GM12874 (cell line): ENCODE results near the gene TMEM115.

ENCODE experiments used
- TF ChIP-seq, protein P1 (sequence below): IDR thresholded peaks from 2 replicates; pipeline ENCODE4 v1.5.1; 2011; ENCODE audit warnings: low read depth, mild to moderate bottlenecking, control low read depth, low read length, moderate library complexity; ENCODE audit not compliant: insufficient read depth

TMEM115 gene

DNA sequence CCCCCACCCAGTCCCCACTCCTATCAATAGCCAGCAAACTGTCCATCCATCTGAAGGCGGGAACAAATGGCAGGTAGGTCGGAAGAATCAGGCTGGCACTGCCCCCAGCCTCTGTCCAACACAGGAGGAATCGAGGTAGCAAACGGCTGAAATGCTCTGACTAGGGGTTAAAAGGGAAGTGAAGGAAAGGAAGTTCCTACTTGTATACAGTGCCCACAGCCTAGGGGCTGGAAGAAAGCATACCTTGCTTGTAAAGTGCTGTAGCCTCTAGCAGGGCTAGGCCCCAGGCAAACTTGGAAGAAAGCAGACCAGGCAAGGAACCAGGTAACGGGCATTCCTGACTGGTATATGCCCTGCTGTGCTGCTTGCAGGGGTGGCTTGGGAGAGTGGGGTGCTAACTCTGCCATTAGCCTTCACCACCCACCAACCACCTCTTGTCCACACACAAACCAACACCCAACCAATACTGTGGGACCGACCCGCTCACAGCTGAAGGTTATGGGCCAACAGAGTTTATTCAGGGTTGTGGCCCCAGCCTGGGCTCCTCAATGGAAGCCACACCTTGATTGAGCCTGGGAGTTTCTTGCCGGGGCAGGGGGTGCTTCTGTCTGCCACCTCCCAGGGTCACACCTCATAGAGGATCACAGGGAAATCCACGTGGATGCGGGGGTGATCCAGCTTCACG, 33.7 kb downstream of the TMEM115 start:
- TF ChIP-seq, protein P1, sequence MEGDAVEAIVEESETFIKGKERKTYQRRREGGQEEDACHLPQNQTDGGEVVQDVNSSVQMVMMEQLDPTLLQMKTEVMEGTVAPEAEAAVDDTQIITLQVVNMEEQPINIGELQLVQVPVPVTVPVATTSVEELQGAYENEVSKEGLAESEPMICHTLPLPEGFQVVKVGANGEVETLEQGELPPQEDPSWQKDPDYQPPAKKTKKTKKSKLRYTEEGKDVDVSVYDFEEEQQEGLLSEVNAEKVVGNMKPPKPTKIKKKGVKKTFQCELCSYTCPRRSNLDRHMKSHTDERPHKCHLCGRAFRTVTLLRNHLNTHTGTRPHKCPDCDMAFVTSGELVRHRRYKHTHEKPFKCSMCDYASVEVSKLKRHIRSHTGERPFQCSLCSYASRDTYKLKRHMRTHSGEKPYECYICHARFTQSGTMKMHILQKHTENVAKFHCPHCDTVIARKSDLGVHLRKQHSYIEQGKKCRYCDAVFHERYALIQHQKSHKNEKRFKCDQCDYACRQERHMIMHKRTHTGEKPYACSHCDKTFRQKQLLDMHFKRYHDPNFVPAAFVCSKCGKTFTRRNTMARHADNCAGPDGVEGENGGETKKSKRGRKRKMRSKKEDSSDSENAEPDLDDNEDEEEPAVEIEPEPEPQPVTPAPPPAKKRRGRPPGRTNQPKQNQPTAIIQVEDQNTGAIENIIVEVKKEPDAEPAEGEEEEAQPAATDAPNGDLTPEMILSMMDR, result no peak

DNA sequence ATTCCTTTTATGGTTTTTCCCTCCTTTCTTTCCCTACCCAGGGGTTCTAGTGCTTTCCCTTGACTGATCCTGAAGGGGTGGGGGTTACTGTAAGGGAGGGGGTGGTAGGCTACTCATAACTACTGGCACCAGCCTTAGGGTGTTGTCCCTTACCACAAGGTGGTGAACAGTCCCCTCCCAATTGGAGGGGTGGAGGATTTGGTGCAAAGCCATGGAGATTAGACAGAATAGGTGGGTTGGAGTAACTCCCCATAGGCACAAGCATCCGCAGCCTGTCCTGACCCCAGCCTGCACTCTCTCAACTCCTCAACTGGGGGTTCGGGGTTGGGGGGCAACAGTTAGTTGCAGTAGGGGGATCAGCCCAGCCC, 34.2 kb downstream of the TMEM115 start:
- TF ChIP-seq, protein P1, result no peak

DNA sequence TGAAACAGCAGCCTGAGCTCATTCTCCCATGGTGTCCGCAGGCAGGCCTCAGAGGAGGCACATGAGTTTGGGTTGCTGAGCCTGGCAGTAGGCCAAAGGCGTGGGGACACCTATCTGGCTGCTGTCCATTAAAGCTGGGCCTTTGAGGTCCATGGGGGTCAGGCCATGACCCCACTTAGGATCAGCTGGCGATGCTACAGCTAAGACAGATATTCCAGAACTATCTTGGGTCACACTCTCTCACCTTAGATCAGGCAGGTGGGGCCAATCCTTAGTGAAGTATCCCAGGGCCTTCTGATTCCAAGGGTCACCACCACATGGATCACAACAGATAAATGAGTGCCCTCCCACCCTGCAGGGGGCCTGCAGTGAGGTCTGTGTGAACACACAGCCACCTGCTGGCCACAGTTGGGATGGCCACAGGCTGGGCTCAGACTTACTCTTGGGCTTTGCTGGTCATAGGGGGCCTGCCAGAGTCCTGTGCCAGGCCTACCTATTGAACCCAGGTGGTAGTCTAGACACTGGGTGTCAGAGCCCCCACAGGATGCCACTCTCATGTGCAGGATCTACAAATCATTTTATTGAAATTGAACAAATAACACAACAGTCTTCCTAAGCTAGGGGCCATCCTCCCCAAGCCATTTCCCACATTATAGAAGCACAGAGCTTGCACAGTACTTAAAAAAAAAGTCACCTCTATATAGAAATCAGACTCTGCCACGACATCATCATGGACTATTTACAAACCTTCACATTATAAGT, 34.8 kb downstream of the TMEM115 start:
- TF ChIP-seq, protein P1, result peak; percentile 87

DNA sequence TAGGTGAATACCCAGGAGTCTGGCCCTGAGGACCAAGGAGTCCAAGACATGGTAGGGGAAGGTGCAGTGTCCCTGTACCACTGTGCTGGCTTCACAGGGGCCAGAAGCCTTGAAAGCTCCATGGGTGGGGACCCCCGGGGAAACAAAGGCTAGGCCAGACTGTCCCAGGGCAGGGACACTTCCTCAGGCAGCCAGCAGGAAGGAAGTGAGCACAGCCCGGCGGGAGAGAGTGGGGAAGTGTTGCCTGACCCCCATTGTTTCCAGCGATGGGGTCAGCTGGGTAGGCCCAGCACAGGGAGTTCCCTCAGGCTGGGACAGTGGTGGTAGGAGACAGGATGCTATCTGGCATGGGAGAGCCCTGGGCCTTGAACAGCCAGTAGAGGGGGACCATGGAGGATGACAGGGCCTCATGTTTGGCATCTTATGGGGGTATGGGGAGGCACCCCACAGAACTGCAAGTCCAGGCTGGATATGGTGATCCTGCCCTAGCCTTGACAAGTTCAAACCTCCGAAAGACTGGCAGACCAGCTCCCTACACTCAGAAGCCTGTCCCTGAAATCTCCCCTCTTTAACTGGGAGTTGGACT, 35.6 kb downstream of the TMEM115 start:
- TF ChIP-seq, protein P1, result no peak

DNA sequence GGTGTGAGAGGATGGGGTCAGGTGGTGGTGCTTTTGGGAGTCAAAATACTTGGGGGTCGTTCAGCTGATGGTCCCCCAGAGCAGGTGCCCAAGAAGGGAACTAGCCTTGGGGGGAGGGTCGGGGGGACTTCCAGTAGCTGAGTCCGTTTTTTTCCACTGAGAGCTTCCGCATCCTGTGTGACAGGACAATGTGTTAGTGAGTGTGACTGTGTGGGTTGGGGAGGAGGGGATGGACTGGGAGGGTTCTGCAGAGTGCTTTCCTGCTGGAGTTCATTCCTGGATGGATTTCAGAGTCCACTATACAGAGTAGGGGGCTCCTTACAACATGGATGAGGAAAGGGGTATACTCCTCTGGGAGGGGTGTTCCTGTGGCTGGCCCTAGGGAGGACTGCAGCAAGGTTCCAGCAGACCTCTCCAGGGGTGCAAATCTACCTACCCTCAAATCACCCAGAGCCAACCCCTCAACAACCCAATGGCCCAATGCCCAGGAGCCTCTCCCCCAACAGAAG, 36.2 kb downstream of the TMEM115 start:
- TF ChIP-seq, protein P1, result no peak

DNA sequence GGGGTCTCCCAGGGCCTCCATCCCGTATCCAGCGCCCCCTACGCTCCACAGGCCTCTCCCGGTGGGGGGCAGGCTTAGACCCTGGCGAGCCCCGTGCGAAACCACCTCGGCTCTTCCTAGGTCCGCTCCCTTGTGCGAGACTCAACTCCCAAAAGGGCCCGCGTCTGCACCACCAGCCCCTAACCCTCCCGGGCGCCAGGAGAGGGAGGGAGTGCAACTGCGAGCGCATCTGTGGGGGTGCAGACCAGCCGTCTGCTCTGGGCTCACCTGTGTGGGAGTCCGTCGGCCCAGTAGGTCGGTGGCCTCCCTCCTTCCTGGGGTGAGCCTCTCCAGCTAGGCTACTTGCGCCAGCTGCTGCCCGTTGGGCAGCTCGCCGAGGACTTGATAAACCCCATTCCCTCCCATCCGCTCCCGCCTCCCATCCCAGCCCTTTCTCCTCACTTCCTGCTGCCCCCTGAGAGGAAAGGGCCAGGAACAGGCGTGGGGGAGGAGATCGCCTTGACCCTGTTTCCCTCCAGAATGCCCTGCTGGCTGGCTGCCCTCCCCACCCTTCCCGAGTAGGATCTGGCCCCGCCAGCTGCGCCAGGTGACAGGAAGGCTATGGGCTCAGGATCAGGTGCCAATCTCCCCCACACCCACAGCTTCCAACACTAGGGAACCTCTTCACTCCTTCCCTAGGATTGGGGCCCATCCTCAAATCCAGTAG, 36.8 kb downstream of the TMEM115 start, which contains the start of gene HYAL2:
HYAL2 (minus strand) TSS at position 360 of the 706 bp plus-strand sequence. CDS start 2,256 bp downstream, outside the sequence.
- TF ChIP-seq, protein P1, result no peak

DNA sequence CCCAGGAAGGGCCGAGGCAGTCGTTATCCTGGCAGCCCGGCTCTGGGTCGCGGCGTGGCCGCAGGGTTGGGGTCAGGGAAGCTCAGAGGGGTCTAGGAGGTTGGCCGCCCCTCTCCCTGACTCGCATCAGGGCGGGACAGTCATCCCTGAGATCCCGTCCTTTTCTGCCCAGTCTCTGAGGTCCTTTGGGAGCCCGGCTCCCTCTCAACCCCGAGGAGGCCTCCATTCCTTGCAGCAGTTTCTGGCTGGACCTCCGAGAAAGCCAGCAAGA, 37.3 kb downstream of the TMEM115 start:
- TF ChIP-seq, protein P1, result no peak
